Spleen (tissue), 11 donors: ENCODE measurements around the gene RNF26. TPM values are rescaled to one million over a fixed set of nuclear protein-coding genes. Genes with fewer than 3 reads are reported as not detected.

Experiments used
- DNase-seq: peaks from one replicate; pipeline ENCODE4 v3.0.0-alpha.2; 2020
- H3K27ac ChIP-seq, 8 donors: fragments of 200-600 bp; sonication (generic) in 7 of 8; 1 replicate in 4 of 8; 2 replicates in 4 of 8; pipeline versions ENCODE4 v1.5.0 to v1.8.0; 2016 to 2021; ENCODE audit warnings: inconsistent platforms in 4 of 8, mild to moderate bottlenecking in 4 of 8, moderate library complexity in 1 of 8
- H3K27me3 ChIP-seq, 7 donors: fragments of 200-600 bp; sonication (generic) in 6 of 7; replicated peaks in 1 of 7; 1 replicate in 4 of 7; 2 replicates in 3 of 7; pipeline versions ENCODE4 v1.5.0 to v1.8.0; 2016 to 2021; ENCODE audit warnings: inconsistent platforms in 3 of 7, mild to moderate bottlenecking in 1 of 7
- H3K36me3 ChIP-seq, 6 donors: fragments of 200-600 bp; sonication (generic) in 5 of 6; 1 replicate in 4 of 6; 2 replicates in 2 of 6; pipeline versions ENCODE4 v1.5.0 to v1.8.0; 2016 to 2021; ENCODE audit warnings: inconsistent platforms in 2 of 6
- H3K4me1 ChIP-seq, 6 donors: fragments of 200-600 bp; sonication (generic) in 5 of 6; 1 replicate in 3 of 6; 2 replicates in 3 of 6; pipeline versions ENCODE4 v1.5.0 to v1.8.0; 2016 to 2021; ENCODE audit warnings: inconsistent platforms in 3 of 6
- H3K4me3 ChIP-seq, 8 donors: fragments of 200-600 bp; sonication (generic) in 7 of 8; 1 replicate in 4 of 8; 2 replicates in 4 of 8; pipeline versions ENCODE4 v1.5.0 to v1.8.0; 2016 to 2021; ENCODE audit warnings: inconsistent platforms in 4 of 8, mild to moderate bottlenecking in 4 of 8, moderate library complexity in 2 of 8
- H3K9me3 ChIP-seq, 8 donors: fragments of 200-600 bp; sonication (generic) in 7 of 8; 1 replicate in 4 of 8; 2 replicates in 4 of 8; pipeline versions ENCODE4 v1.5.0 to v1.8.0; 2016 to 2021; ENCODE audit warnings: inconsistent platforms in 4 of 8
- CTCF ChIP-seq, 11 experiments: fragments of 200-600 bp in 7 of 11; fragments of 450-650 bp in 4 of 11; sonication (generic) in 4 of 11; IDR thresholded peaks in 8 of 11; conservative IDR thresholded peaks in 3 of 11; 1 replicate in 7 of 11; 2 replicates in 4 of 11; pipeline versions ENCODE4 v1.4.0 to v1.8.0; 2016 to 2021; ENCODE audit warnings: antibody characterized with exemption in 11 of 11, inconsistent platforms in 4 of 11, mild to moderate bottlenecking in 1 of 11
- POLR2A ChIP-seq, 3 donors: fragments of 450-650 bp; IDR thresholded peaks; one replicate each; pipeline ENCODE4 v1.5.1; 2017; ENCODE audit warnings: antibody characterized with exemption in 3 of 3, mild to moderate bottlenecking in 1 of 3
- POLR2AphosphoS5 ChIP-seq, 3 donors: sonication (generic); formaldehyde crosslinking; IDR thresholded peaks; one replicate each; pipeline ENCODE4 v1.5.1; 2017; ENCODE audit warnings: antibody characterized with exemption in 3 of 3
- WGBS, 5 donors: extraction: QIAGEN DNeasy Blood & Tissue Kit in 3 of 5; methylation state at CpG; one replicate each; pipeline versions ENCODE4 v1.1.5 to v1.1.7; 2013 to 2018; 5-methylcytosine and 5-hydroxymethylcytosine counted together
- intact Hi-C: fragments of 100-400 bp; cut with DNase I; formaldehyde crosslinking; loops from one replicate; pipeline ENCODE4 v1.15.0; 2023; ENCODE audit warnings: low total_unique reads
- polyA plus RNA-seq, 3 donors: library from polyadenylated mRNA; stranded (reverse); fragments of 200-250 nt; gene quantifications; one replicate each; pipeline ENCODE4 v1.2.1, GENCODE V29; 2013
- total RNA-seq, 7 donors: library from RNA; depleted of rRNA in 3 of 7; stranded (reverse); fragments of >200 nt in 3 of 7; fragmentation: NEBNext Ultra II Directional in 4 of 7; extraction: Animal tissue kit (Norgen Biotek cat#: 25700) in 4 of 7; gene quantifications; one replicate each; pipeline versions ENCODE4 v1.1.0 to v1.2.1, GENCODE V29; 2016 to 2021
- donor health status: healthy with polysubstance abuse.
- donor health status: DM: no; HTN: no; CAD: no; lungs with moderate emphysema.
- donor health status: DM: no; HTN: no; CAD: no.
- donor health status: Bipolar disorder and iron deficiency.
- donor health status: healthy.
- donor health status: DM: no; HTN: no; CAD: no.
- donor health status: DM: yes; HTN: yes; CAD: no.

RNF26 gene
- total and polyA plus RNA-seq, 10 donors = 8.6 to 18.2 (median 15.0) TPM

GRCh38 chr11:119309411-119309810 is 24.9 kb upstream of the RNF26 start:
- peaks cover 0 to 98% (median 23%) of the 10 kb centered on the region in 6 donors for H3K36me3 ChIP-seq
- H3K27ac ChIP-seq = no peak overlapping the region
- H3K9me3 ChIP-seq = no peaks in the 10 kb centered on the region
- TF ChIP-seq POLR2A (IDR thresholded peaks at IDR 0.05) (no peak), POLR2AphosphoS5 (IDR thresholded peaks at IDR 0.05) (peak in 1 of 3 donors; percentile 33)
- H3K27me3 ChIP-seq = peaks cover 0 to 6% (median 0%) of the 10 kb centered on the region in 7 donors
- intact Hi-C loops = no loop called here
- H3K4me1 ChIP-seq = peaks cover 0 to 26% (median 8%) of the 10 kb centered on the region in 6 donors
- no peak for DNase-seq
- H3K4me3 ChIP-seq = no peak overlapping the region
- 92 to 96% (median 94%) methylated on average over 11 of the region's 11 CpGs for WGBS, 5 donors

- no peak for DNase-seq
- Histone ChIP-seq H3K4me1 (peaks cover 0 to 33% (median 14%) of the 10 kb centered on the region in 6 donors), H3K36me3 (peaks cover 0 to 98% (median 17%) of the 10 kb centered on the region in 6 donors), H3K4me3 (no peak overlapping the region), H3K9me3 (no peaks in the 10 kb centered on the region), H3K27ac (peak overlapping the region in 2 of 8 donors; percentile 33 to 38), H3K27me3 (peaks cover 0 to 13% (median 5%) of the 10 kb centered on the region in 7 donors)
- 80 to 83% (median 82%) methylated on average over 15 to 17 of the region's 17 CpGs for WGBS, 5 donors
- intact Hi-C loops = no loop called here
- no peak for TF ChIP-seq POLR2A (IDR thresholded peaks at IDR 0.05)
- no peak for TF ChIP-seq CTCF (IDR thresholded peaks at IDR 0.05 in 8 of 11, conservative IDR thresholded peaks at IDR 0.05 in 3 of 11)
- peak in 1 of 3 donors; percentile 11 for TF ChIP-seq POLR2AphosphoS5 (IDR thresholded peaks at IDR 0.05)
Measured at GRCh38 chr11:119309953-119310681, 24.2 kb upstream of the RNF26 start.

GRCh38 chr11:119310682-119311052 is 23.7 kb upstream of the RNF26 start:
- TF ChIP-seq POLR2A (IDR thresholded peaks at IDR 0.05) (no peak), POLR2AphosphoS5 (IDR thresholded peaks at IDR 0.05) (no peak), CTCF (IDR thresholded peaks at IDR 0.05 in 8 of 11, conservative IDR thresholded peaks at IDR 0.05 in 3 of 11) (no peak)
- DNase-seq = peak; percentile 76
- peak overlapping the region in 3 of 8 donors; percentile 15 to 38 (median 33) for H3K27ac ChIP-seq
- H3K9me3 ChIP-seq = no peaks in the 10 kb centered on the region
- intact Hi-C loops = no loop called here
- H3K4me1 ChIP-seq = peaks cover 0 to 39% (median 19%) of the 10 kb centered on the region in 6 donors
- peaks cover 0 to 18% (median 9%) of the 10 kb centered on the region in 7 donors for H3K27me3 ChIP-seq
- 67 to 89% (median 74%) methylated on average over 8 to 20 of the region's 20 CpGs for WGBS, 5 donors
- peaks cover 0 to 93% (median 17%) of the 10 kb centered on the region in 6 donors for H3K36me3 ChIP-seq
- no peak overlapping the region for H3K4me3 ChIP-seq

GRCh38 chr11:119314726-119315125 is 19.6 kb upstream of the RNF26 start:
- peak overlapping the region in 2 of 8 donors; percentile 83 to 86 for H3K27ac ChIP-seq
- peaks cover 0 to 59% (median 27%) of the 10 kb centered on the region in 7 donors for H3K27me3 ChIP-seq
- peaks cover 9 to 67% (median 53%) of the 10 kb centered on the region in 6 donors for H3K4me1 ChIP-seq
- TF ChIP-seq POLR2A (IDR thresholded peaks at IDR 0.05) (no peak), POLR2AphosphoS5 (IDR thresholded peaks at IDR 0.05) (no peak)
- intact Hi-C loops = no loop called here
- WGBS, 5 donors = 82 to 88% (median 86%) methylated on average over 18 of the region's 18 CpGs
- peak overlapping the region in 3 of 8 donors; percentile 52 to 72 (median 56) for H3K4me3 ChIP-seq
- peaks cover 0 to 52% (median 0%) of the 10 kb centered on the region in 6 donors for H3K36me3 ChIP-seq
- no peaks in the 10 kb centered on the region for H3K9me3 ChIP-seq
- DNase-seq = no peak
